ENCODE measurements around the gene TASP1. TPM values are rescaled to one million over a fixed set of nuclear protein-coding genes. Genes with fewer than 3 reads are reported as not detected.

Gene TASP1
- 4.1 and 5.1 TPM in 2 replicates for total RNA-seq

GRCh38 chr20:13638496-13639149 lies at the start of gene TASP1:
TASP1 (minus strand) TSS chr20:13638932; CDS start chr20:13630078, 8,854 bp downstream.

Other genes with a start within 250 kb of the TASP1 start
- gene ESF1, start 146.0 kb upstream of the TASP1 start, total RNA-seq, result 9.2 and 10.1 TPM in 2 replicates
- gene NDUFAF5, start 146.1 kb upstream of the TASP1 start, total RNA-seq, result 8.0 and 25.2 TPM in 2 replicates

Measured in mammary microvascular endothelial cell (primary cell).